GM12878 (cell line): Measurements from ENCODE around the gene ARHGEF10L. TPM values are rescaled to one million over a fixed set of nuclear protein-coding genes. Genes with fewer than 3 reads are reported as not detected.

Source experiments
- ATAC-seq: fragments of 200-7000 bp; cut with Tn5 transposase; 3 replicates; pipeline ENCODE4 v1.9.1; 2020; ENCODE audit warnings: mild to moderate bottlenecking, moderate library complexity
- BruUV-seq: library from RNA; stranded (reverse); fragments of 400-500 nt; replicated peaks from 2 replicates; lab custom pipeline; 2021; lab: Mats Ljungman, UMichigan
- CTCF ChIA-PET: fragments of 300-600 bp; sonication (Branson Sonifier 250); formaldehyde crosslinking; extraction: SDS; loops from one replicate; lab custom pipeline; 2021; ENCODE audit warnings: inconsistent platforms; lab: Yijun Ruan, JAX
- POLR2A ChIA-PET: fragments of 350-600 bp; formaldehyde crosslinking; extraction: SDS; loops from one replicate; lab custom pipeline; 2021; ENCODE audit warnings: inconsistent platforms; lab: Charles Lee
- RAD21 ChIA-PET: fragments of 300-600 bp; sonication (Branson Sonifier 250); formaldehyde crosslinking; loops from one replicate; lab custom pipeline; 2023; ENCODE audit warnings: antibody characterized with exemption; ENCODE audit not compliant: unreplicated experiment; lab: Charles Lee
- SMC1A ChIA-PET: fragments of 300-600 bp; sonication (Branson Sonifier 250); formaldehyde crosslinking; loops from one replicate; lab custom pipeline; 2023; ENCODE audit not compliant: unreplicated experiment, uncharacterized antibody; lab: Charles Lee
- DNase-seq: peaks from one replicate; pipeline ENCODE4 v3.0.0-alpha.2; 2011; ENCODE audit warnings: low read depth, low spot score
- FAIRE-seq: peaks from 3 replicates; lab custom pipeline; 2011; peaks lifted over from hg19 to GRCh38; lab: Jason Lieb, UNC
- H2AFZ ChIP-seq: 2 replicates; pipeline ENCODE4 v1.6.0; 2011; ENCODE audit warnings: low read depth, low read length, control low read depth; ENCODE audit not compliant: control insufficient read depth
- H3K27ac ChIP-seq: 2 replicates; pipeline ENCODE4 v1.5.1; 2011; ENCODE audit warnings: control low read depth; ENCODE audit not compliant: control insufficient read depth, insufficient read depth
- H3K27me3 ChIP-seq, 2 experiments: replicated peaks in 1 of 2; 2 replicates each; pipeline versions ENCODE4 v1.6.0 to v1.6.1; 2011; ENCODE audit warnings: low read length in 1 of 2; ENCODE audit not compliant: control insufficient read depth in 2 of 2, insufficient read depth in 2 of 2
- H3K36me3 ChIP-seq, 2 experiments: 2 replicates each; pipeline ENCODE4 v1.5.1; 2011; ENCODE audit warnings: low read length in 1 of 2; ENCODE audit not compliant: control insufficient read depth in 2 of 2, insufficient read depth in 2 of 2
- H3K4me1 ChIP-seq: 2 replicates; pipeline ENCODE4 v1.6.1; 2011; ENCODE audit warnings: mild to moderate bottlenecking, low read length, moderate library complexity, mixed read lengths; ENCODE audit not compliant: control insufficient read depth, insufficient read depth
- H3K4me2 ChIP-seq: 2 replicates; pipeline ENCODE4 v1.6.0; 2011; ENCODE audit warnings: control low read depth; ENCODE audit not compliant: control insufficient read depth, insufficient read depth
- H3K4me3 ChIP-seq: fragments of 200-600 bp; sonication (generic); 2 replicates; pipeline ENCODE4 v1.5.1; 2016
- H3K79me2 ChIP-seq: 2 replicates; pipeline ENCODE4 v1.6.0; 2011; ENCODE audit warnings: low read length; ENCODE audit not compliant: control insufficient read depth, insufficient read depth
- H3K9ac ChIP-seq: 2 replicates; pipeline ENCODE4 v1.8.0; 2011; ENCODE audit warnings: low read length, control low read depth, mixed read lengths; ENCODE audit not compliant: control insufficient read depth, insufficient read depth
- H3K9me3 ChIP-seq: replicated peaks from 3 replicates; pipeline ENCODE4 v1.5.1; 2011; ENCODE audit warnings: mild to moderate bottlenecking, low read length; ENCODE audit not compliant: control insufficient read depth, insufficient read depth
- H4K20me1 ChIP-seq: 2 replicates; pipeline ENCODE4 v1.6.0; 2011; ENCODE audit not compliant: control insufficient read depth, insufficient read depth
- BRCA1 ChIP-seq: IDR thresholded peaks from 2 replicates; pipeline ENCODE4 v1.6.1; 2011; ENCODE audit warnings: low read depth, low read length, improper control_type of control experiment
- CBX3 ChIP-seq: fragments of 200-600 bp; sonication (generic); IDR thresholded peaks from 2 replicates; pipeline ENCODE4 v1.6.1; 2016; ENCODE audit warnings: low read depth, borderline replicate concordance
- E2F4 ChIP-seq: IDR thresholded peaks from 2 replicates; pipeline ENCODE4 v1.6.1; 2012; ENCODE audit warnings: low read depth, low read length, improper control_type of control experiment
- ESRRA ChIP-seq: IDR thresholded peaks from 2 replicates; pipeline ENCODE4 v1.6.1; 2012; ENCODE audit warnings: mild to moderate bottlenecking, low read length, improper control_type of control experiment
- KDM1A ChIP-seq: fragments of 200-600 bp; sonication (generic); IDR thresholded peaks from 2 replicates; pipeline ENCODE4 v1.6.1; 2016; ENCODE audit warnings: borderline replicate concordance
- MEF2A ChIP-seq: IDR thresholded peaks from 2 replicates; pipeline ENCODE4 v1.6.1; 2011; ENCODE audit warnings: low read depth, mild to moderate bottlenecking, low read length, moderate library complexity; ENCODE audit not compliant: insufficient read depth
- NFIC ChIP-seq: IDR thresholded peaks from 2 replicates; pipeline ENCODE4 v1.6.1; 2012; ENCODE audit warnings: low read depth, mild to moderate bottlenecking, inconsistent platforms, low read length, moderate library complexity
- NFYB ChIP-seq: IDR thresholded peaks from 2 replicates; pipeline ENCODE4 v1.6.1; 2011; ENCODE audit warnings: low read depth, mild to moderate bottlenecking, low read length, improper control_type of control experiment, moderate library complexity; ENCODE audit not compliant: insufficient read depth
- NRF1 ChIP-seq: conservative IDR thresholded peaks from 2 replicates; pipeline ENCODE4 v1.6.1; 2011; ENCODE audit warnings: mild to moderate bottlenecking, low read depth, low read length, improper control_type of control experiment
- PAX8 ChIP-seq: fragments of 450-650 bp; IDR thresholded peaks from 2 replicates; pipeline ENCODE4 v1.6.1; 2017; ENCODE audit warnings: mild to moderate bottlenecking, moderate library complexity
- POLR2AphosphoS2 ChIP-seq: IDR thresholded peaks from 2 replicates; pipeline ENCODE4 v1.6.1; 2011; ENCODE audit warnings: low read depth, mild to moderate bottlenecking, low read length, improper control_type of control experiment, moderate library complexity
- POU2F2 ChIP-seq: IDR thresholded peaks from 3 replicates; pipeline ENCODE4 v1.6.1; 2011; ENCODE audit warnings: low read depth, mild to moderate bottlenecking, low read length, borderline replicate concordance
- SMC3 ChIP-seq: IDR thresholded peaks from 2 replicates; pipeline ENCODE4 v1.6.1; 2011; ENCODE audit warnings: low read length, improper control_type of control experiment, borderline replicate concordance
- ZNF217 ChIP-seq: fragments of 450-650 bp; IDR thresholded peaks from 2 replicates; pipeline ENCODE4 v1.6.1; 2017; ENCODE audit warnings: antibody characterized with exemption, mild to moderate bottlenecking
- ZNF24 ChIP-seq: fragments of 450-650 bp; IDR thresholded peaks from 2 replicates; pipeline ENCODE4 v1.6.1; 2017; ENCODE audit warnings: antibody characterized with exemption, mild to moderate bottlenecking
- WGBS: methylation state at CpG from one replicate; pipeline ENCODE4 v1.1.6; 2016; ENCODE audit warnings: low lambda C conversion rate; ENCODE audit not compliant: insufficient replicate concordance, insufficient coverage; ENCODE audit errors: missing lambda C conversion rate; 5-methylcytosine and 5-hydroxymethylcytosine counted together
- in situ Hi-C: fragments of 300-500 bp; cut with MboI; formaldehyde crosslinking; loops from 9 replicates; pipeline ENCODE4 v1.14.3; 2018; ENCODE audit warnings: mixed read lengths
- intact Hi-C: fragments of 100-400 bp; cut with micrococcal nuclease; formaldehyde crosslinking; loops from one replicate; pipeline ENCODE4 v1.14.2; 2022; ENCODE audit not compliant: unreplicated experiment
- polyA plus RNA-seq, 11 experiments: library from polyadenylated mRNA; depleted of rRNA in 4 of 11; unstranded in 6 of 11; stranded (reverse) in 5 of 11; fragments of >200 nt; fragmentation: Nextera tagmentation in 4 of 11; fragmentation: Illumina TruSeq in 1 of 11; extraction: Ambion mirVana in 4 of 11; extraction: Trizol in 1 of 11; gene quantifications; 1 replicate in 1 of 11; 2 replicates in 10 of 11; pipeline versions ENCODE4 v1.2.1 to v1.2.3, GENCODE V29; 2011 to 2016; ENCODE audit warnings: inconsistent platforms in 2 of 11, missing spikeins in 2 of 11, low read depth in 1 of 11
- total RNA-seq, 4 experiments: library from RNA; depleted of rRNA in 3 of 4; stranded (reverse); fragments of >200 nt in 3 of 4; fragmentation: Illumina TruSeq in 1 of 4; extraction: Trizol in 1 of 4; gene quantifications; 2 replicates each; pipeline versions ENCODE4 v1.2.1 to v1.2.3, GENCODE V29; 2013 to 2021
- TF ChIP-seq, protein P1 (sequence below): fragments of 450-650 bp; IDR thresholded peaks from 2 replicates; pipeline ENCODE4 v1.6.1; 2017; ENCODE audit warnings: mild to moderate bottlenecking, moderate library complexity
- TF ChIP-seq, protein P2 (sequence below): fragments of 450-650 bp; formaldehyde crosslinking; IDR thresholded peaks from 2 replicates; pipeline ENCODE4 v1.4.0; 2022; ENCODE audit warnings: mild to moderate bottlenecking, moderate library complexity

ARHGEF10L gene
- total and polyA plus RNA-seq, 10 of the 15 experiments (the other 5 are each of a cell fraction or from before 2014, with no cell fraction given) = 0.05 to 0.94 (median 0.28) TPM; not detected in 2

DNA sequence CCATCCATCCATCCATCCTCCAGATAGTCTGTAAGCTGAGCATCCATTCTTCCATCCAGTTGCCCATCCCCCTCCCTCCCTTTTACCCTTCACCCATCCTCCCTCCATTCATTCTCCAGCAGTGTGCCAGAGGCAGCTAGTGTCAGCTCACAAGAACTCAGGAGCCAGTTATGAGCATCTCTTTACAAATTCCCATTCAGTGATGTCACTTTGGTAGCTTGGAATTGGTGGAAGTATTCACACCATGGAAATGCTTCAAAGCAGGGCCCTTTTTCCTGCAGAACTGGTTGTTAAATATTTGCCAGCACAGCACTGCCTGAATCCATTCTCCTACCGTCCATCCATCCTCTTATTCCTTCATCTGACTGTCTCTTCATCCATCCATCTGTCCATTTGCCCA lies 72.5 kb downstream of the ARHGEF10L start (continued):
- TF ChIP-seq SMC3 = no peak
- TF ChIP-seq BRCA1 = no peak
- TF ChIP-seq CBX3 = no peak
- TF ChIP-seq POLR2AphosphoS2 = no peak
- no peak for TF ChIP-seq NFIC
- no peak for TF ChIP-seq NFYB
- TF ChIP-seq ZNF24 = no peak
- TF ChIP-seq, protein P1, sequence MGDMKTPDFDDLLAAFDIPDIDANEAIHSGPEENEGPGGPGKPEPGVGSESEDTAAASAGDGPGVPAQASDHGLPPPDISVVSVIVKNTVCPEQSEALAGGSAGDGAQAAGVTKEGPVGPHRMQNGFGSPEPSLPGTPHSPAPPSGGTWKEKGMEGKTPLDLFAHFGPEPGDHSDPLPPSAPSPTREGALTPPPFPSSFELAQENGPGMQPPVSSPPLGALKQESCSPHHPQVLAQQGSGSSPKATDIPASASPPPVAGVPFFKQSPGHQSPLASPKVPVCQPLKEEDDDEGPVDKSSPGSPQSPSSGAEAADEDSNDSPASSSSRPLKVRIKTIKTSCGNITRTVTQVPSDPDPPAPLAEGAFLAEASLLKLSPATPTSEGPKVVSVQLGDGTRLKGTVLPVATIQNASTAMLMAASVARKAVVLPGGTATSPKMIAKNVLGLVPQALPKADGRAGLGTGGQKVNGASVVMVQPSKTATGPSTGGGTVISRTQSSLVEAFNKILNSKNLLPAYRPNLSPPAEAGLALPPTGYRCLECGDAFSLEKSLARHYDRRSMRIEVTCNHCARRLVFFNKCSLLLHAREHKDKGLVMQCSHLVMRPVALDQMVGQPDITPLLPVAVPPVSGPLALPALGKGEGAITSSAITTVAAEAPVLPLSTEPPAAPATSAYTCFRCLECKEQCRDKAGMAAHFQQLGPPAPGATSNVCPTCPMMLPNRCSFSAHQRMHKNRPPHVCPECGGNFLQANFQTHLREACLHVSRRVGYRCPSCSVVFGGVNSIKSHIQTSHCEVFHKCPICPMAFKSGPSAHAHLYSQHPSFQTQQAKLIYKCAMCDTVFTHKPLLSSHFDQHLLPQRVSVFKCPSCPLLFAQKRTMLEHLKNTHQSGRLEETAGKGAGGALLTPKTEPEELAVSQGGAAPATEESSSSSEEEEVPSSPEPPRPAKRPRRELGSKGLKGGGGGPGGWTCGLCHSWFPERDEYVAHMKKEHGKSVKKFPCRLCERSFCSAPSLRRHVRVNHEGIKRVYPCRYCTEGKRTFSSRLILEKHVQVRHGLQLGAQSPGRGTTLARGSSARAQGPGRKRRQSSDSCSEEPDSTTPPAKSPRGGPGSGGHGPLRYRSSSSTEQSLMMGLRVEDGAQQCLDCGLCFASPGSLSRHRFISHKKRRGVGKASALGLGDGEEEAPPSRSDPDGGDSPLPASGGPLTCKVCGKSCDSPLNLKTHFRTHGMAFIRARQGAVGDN = no peak

DNA sequence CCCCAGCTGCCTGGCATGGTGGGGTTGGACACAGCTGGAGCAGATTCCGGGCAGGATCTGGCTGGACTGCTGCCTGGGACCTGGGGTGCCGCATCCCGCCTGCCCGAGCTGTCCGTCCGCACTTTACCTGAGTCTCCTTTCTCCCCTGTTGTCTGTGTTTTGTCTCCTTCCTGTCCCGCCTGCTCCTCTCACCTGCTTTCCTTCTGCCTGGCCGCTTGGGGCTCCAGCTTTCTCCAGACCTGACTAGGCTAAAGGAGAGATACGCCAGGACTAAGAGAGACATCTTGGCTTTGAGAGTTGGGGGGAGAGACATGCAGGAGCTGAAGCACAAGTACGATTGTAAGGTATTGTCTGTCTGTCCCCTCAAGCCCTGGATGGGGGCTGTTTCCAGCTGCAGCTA lies 73.3 kb downstream of the ARHGEF10L start:
- no peaks in the 10 kb centered on the region for H3K79me2 ChIP-seq
- CTCF ChIA-PET = no interaction called here
- no peak for ATAC-seq
- no peak overlapping the region for H2AFZ ChIP-seq
- no peak for FAIRE-seq
- no TSS peak for BruUV-seq
- H3K9ac ChIP-seq = no peak overlapping the region
- H3K4me2 ChIP-seq = no peak overlapping the region
- H3K4me1 ChIP-seq = no peaks in the 10 kb centered on the region
- H3K27ac ChIP-seq = no peak overlapping the region
- no peak for DNase-seq
- H4K20me1 ChIP-seq = no peaks in the 10 kb centered on the region
- H3K4me3 ChIP-seq = no peak overlapping the region
- in situ Hi-C loops (no loop called here), intact Hi-C loops (no loop called here)
- H3K36me3 ChIP-seq = no peaks in the 10 kb centered on the region
- WGBS = 25% methylated on average over 10 of the region's 10 CpGs
- peaks cover 0 to 2% of the 10 kb centered on the region in 2 experiments; a peak in 2 of 4 replicates for H3K27me3 ChIP-seq
- RAD21 ChIA-PET = no interaction called here
- SMC1A ChIA-PET = no interaction called here
- POLR2A ChIA-PET = no interaction called here
- no peaks in the 10 kb centered on the region for H3K9me3 ChIP-seq
- TF ChIP-seq MEF2A (no peak), NRF1 (no peak), ZNF217 (no peak), E2F4 (no peak), PAX8 (no peak), KDM1A (no peak), ESRRA (no peak), POU2F2 (no peak)
- TF ChIP-seq, protein P2, sequence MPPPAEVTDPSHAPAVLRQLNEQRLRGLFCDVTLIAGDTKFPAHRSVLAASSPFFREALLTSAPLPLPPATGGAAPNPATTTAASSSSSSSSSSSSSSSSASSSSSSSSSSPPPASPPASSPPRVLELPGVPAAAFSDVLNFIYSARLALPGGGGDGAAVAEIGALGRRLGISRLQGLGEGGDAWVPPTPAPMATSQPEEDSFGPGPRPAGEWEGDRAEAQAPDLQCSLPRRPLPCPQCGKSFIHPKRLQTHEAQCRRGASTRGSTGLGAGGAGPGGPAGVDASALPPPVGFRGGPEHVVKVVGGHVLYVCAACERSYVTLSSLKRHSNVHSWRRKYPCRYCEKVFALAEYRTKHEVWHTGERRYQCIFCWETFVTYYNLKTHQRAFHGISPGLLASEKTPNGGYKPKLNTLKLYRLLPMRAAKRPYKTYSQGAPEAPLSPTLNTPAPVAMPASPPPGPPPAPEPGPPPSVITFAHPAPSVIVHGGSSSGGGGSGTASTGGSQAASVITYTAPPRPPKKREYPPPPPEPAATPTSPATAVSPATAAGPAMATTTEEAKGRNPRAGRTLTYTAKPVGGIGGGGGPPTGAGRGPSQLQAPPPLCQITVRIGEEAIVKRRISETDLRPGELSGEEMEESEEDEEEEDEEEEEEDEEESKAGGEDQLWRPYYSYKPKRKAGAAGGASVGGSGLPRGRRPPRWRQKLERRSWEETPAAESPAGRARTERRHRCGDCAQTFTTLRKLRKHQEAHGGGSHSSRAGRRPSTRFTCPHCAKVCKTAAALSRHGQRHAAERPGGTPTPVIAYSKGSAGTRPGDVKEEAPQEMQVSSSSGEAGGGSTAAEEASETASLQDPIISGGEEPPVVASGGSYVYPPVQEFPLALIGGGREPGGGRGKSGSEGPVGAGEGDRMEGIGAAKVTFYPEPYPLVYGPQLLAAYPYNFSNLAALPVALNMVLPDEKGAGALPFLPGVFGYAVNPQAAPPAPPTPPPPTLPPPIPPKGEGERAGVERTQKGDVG (CRISPR knock-in tag) = no peak
